Inflammatory macrophage treated with lipopolysaccharide for 1 hour (primary cell): ENCODE measurements around the gene SNU13.
"Not testable (repeated sequence)": the region's sequence is repeated elsewhere in the genome, so short reads cannot be mapped to it uniquely, and the experiment has no call there.

Source experiments
- DNase-seq, 2 donors: peaks; one replicate each; pipeline ENCODE4 v3.0.0-alpha.2; 2020 to 2022

SNU13 gene

DNA sequence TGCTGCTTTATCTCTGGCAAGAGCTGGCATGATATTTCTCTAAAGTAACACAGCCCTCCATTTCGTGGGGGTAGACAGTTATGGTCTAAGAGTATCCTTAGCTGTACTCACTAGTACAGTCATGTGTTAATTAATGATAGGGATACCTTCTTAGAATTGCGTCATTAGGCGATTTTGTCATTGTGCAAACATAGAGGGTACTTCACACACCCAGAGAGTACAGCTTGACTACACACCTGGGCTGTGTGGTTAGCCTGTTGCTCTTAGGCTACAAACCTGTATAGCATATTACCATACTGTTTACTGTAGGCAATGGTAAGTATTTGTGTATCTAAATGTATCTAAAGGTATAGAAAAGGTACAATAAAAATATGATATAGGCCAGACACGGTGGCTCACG is 50.5 kb downstream of the SNU13 start:
- no peak for DNase-seq

DNA sequence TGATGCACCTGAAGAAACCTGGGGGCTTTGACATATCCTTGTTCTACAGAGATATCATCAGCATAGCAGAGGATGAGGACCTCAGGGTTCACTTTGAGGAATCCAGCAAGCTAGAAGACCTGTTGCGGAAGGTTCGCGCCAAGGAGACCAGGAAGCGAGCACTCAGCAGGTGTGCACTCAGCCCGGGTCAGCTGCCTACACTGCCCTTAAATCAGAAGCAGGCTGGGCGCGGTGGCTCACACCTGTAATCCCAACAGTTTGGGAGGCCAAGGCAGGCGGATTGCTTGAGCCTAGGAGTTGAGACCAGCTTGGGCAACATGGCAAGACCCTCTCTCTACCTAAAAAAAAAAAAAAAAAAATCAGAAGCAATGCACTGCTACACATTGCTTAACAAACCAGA is 51.0 kb downstream of the SNU13 start:
- not testable (repeated sequence) for DNase-seq

DNA sequence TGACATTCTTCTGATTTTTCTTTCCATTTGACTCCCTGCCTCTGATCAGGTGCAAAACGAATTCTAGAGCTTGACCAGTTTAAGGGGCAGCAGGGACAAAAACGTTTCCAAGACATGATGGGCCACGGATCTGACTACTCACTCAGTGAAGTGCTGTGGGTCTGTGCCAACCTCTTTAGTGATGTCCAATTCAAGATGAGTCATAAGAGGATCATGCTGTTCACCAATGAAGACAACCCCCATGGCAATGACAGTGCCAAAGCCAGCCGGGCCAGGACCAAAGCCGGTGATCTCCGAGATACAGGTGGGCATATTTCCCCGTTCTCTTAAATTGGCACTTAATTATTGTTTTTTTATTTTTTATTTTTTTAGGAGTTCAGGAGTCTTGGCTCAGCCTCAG is 52.2 kb downstream of the SNU13 start:
- DNase-seq, result no peak

DNA sequence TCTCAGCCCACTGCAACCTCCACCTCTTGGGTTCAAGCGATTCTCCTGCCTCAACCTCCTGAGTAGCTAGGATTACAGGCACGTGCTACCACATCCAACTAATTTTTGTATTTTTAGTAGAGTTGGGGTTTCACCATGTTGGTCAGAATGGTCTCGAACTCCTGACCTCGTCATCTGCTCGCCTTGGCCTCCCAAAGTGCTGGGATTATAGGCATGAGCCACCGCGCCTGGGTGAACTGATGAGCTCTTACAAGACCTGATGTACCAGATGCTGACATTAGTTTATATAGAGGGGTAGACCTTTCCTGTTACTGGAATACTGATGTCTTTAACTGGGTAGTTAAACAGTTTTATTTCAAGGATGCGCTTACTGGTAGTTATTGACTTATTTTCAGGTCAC is 54.1 kb downstream of the SNU13 start:
- not testable (repeated sequence) for DNase-seq

DNA sequence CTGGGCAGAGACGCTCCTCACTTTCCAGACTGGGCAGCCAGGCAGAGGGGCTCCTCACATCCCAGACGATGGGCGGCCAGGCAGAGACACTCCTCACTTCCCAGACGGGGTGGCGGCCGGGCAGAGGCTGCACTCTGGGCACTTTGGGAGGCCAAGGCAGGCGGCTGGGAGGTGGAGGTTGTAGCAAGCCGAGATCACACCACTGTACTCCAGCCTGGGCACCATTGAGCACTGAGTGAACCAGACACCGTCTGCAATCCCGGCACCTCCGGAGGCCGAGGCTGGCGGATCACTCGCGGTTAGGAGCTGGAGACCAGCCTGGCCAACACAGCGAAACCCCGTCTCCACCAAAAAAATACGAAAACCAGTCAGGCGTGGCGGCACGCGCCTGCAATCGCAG is 57.1 kb downstream of the SNU13 start:
- DNase-seq, result not testable (repeated sequence)

DNA sequence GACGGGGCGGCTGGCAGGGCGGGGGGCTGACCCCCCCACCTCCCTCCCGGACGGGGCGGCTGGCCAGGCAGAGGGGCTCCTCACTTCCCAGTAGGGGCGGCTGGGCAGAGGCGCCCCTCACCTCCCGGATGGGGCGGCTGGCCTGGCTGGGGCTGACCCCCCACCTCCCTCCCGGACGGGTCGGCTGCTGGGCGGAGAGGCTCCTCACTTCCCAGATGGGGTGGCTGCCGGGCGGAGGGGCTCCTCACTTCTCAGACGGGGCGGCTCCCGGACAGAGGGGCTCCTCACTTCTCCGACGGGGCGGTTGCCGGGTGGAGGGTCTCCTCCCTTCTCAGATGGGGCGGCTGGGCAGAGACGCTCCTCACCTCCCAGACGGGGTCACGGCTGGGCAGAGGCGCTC is 57.6 kb downstream of the SNU13 start:
- DNase-seq, result not testable (repeated sequence)

DNA sequence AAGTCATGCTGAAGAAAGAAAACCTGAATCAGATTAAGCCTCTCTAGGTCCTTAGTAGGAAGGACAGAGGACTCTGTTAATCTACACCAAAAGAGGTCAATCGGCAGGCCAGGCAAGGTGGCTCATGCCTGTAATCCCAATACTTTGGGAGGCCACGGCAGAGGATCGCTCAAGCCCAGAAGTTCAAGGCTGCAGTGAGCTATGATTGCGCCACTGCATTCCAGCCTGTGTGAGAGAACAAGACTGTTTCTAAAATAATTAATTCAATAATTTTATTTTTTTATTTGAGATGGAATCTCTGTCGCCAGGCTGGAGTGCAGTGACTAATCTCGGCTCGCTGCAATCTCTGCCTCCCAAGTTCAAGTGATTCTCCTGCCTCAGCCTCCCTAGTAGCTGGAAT is 63.1 kb downstream of the SNU13 start:
- no peak for DNase-seq
